Mucosa of descending colon (tissue), 3 donors: ENCODE data around the gene RPL4. TPM values are rescaled to one million over a fixed set of nuclear protein-coding genes. Genes with fewer than 3 reads are reported as not detected.
A peak's percentile ranks its signal among the peaks of the same experiment; 100 is the strongest.

Experiments used
- ATAC-seq: fragments of 200-7000 bp; cut with Tn5 transposase; one replicate; pipeline ENCODE4 v1.9.1; 2020; ENCODE audit warnings: mild to moderate bottlenecking, moderate library complexity
- DNase-seq, 3 donors: peaks; one replicate each; pipeline ENCODE4 v3.0.0-alpha.2; 2020
- H3K36me3 ChIP-seq: fragments of 200-600 bp; one replicate; pipeline ENCODE4 v1.8.0; 2021; ENCODE audit warnings: low read depth, mild to moderate bottlenecking
- H3K4me1 ChIP-seq: fragments of 200-600 bp; one replicate; pipeline ENCODE4 v1.8.0; 2021; ENCODE audit warnings: low read depth, mild to moderate bottlenecking
- H3K4me3 ChIP-seq: fragments of 200-600 bp; one replicate; pipeline ENCODE4 v1.8.0; 2021; ENCODE audit warnings: mild to moderate bottlenecking
- H3K9me3 ChIP-seq: fragments of 200-600 bp; one replicate; pipeline ENCODE4 v1.8.0; 2021; ENCODE audit warnings: mild to moderate bottlenecking
- CTCF ChIP-seq: fragments of 200-600 bp; IDR thresholded peaks from one replicate; pipeline ENCODE4 v1.8.0; 2022; ENCODE audit warnings: antibody characterized with exemption, mild to moderate bottlenecking
- intact Hi-C, 2 donors: fragments of 100-400 bp; cut with DNase I in 1 of 2; cut with micrococcal nuclease in 1 of 2; formaldehyde crosslinking; loops; one replicate each; pipeline versions ENCODE4 v1.11.0 to v1.11.1; 2022; cut with DNase I, micrococcal nuclease
- long read RNA-seq, 2 donors: library from polyadenylated mRNA; unstranded; transcript quantifications; one replicate each; pipeline ENCODE4 v2.0.0, GENCODE V29; 2019 to 2021
- total RNA-seq, 3 donors: library from RNA; stranded (reverse); fragmentation: NEBNext Ultra II Directional in 2 of 3; extraction: Animal tissue kit (Norgen Biotek cat#: 25700) in 2 of 3; gene quantifications; one replicate each; pipeline versions ENCODE4 v1.2.1 to v1.2.4, GENCODE V29; 2021 to 2023
- donor health status: DM: no; HTN: no; CAD: no; lungs with moderate emphysema.
- donor health status: DM: no; HTN: no; CAD: no.
- donor health status: DM: no; HTN: yes; CAD: no.

RPL4 gene
- total RNA-seq, result 1,000 to 10,000 TPM; 1,087 to 1,829 (median 1,623) TPM
- long read RNA-seq, donor 1, transcript RPL4-201 (10 exons, 2,769 nt), result major isoform, 1,142 of 1,208 reads
- long read RNA-seq, donor 1, partial matches to known transcripts, result 55 of 1,208 reads
- long read RNA-seq, donor 1, other reads (novel, unspliced or antisense), result 10 of 1,208 reads
- long read RNA-seq, donor 2, transcript RPL4-201 (10 exons, 2,769 nt), result major isoform, 1,006 of 1,091 reads
- long read RNA-seq, donor 2, partial matches to known transcripts, result 68 of 1,091 reads
- long read RNA-seq, donor 2, other reads (novel, unspliced or antisense), result 15 of 1,091 reads

GRCh38 chr15:66504563-66505429 is at the start of gene RPL4, which contains the start of gene ZWILCH:
Gene RPL4, minus strand, starts transcription at chr15:66504855. Its CDS starts 65 bp downstream, at chr15:66504790.
Gene ZWILCH, plus strand, starts transcription at chr15:66505326. Its CDS starts 13 bp downstream, at chr15:66505339.
- no peaks in the 10 kb centered on the region for H3K9me3 ChIP-seq
- no peaks in the 10 kb centered on the region for H3K36me3 ChIP-seq
- ATAC-seq (peak; percentile 92), DNase-seq (peak; percentile 87 to 89 (median 88))
- peak within 1 kb of the TSS; percentile 75 for H3K4me3 ChIP-seq
- no peak for TF ChIP-seq CTCF
- peaks cover 21% of the 10 kb centered on the region for H3K4me1 ChIP-seq
- intact Hi-C loops, result no loop called here

GRCh38 chr15:66545255-66545654 is 40.6 kb upstream of the RPL4 start:
- intact Hi-C loops, result no loop called here

GRCh38 chr15:66542896-66543295 is 38.2 kb upstream of the RPL4 start:
- no peaks in the 10 kb centered on the region for H3K36me3 ChIP-seq
- H3K9me3 ChIP-seq, result no peaks in the 10 kb centered on the region
- DNase-seq, result no peak
- no peak for ATAC-seq
- no peak overlapping the region for H3K4me3 ChIP-seq
- intact Hi-C loops, result no loop called here
- H3K4me1 ChIP-seq, result no peaks in the 10 kb centered on the region
- TF ChIP-seq CTCF, result no peak

More at GRCh38 chr15:66545255-66545654, 40.6 kb upstream of the RPL4 start:
- TF ChIP-seq CTCF, result no peak
- Histone ChIP-seq H3K4me3 (no peak overlapping the region), H3K36me3 (no peaks in the 10 kb centered on the region), H3K4me1 (no peaks in the 10 kb centered on the region), H3K9me3 (no peaks in the 10 kb centered on the region)
- DNase-seq (no peak), ATAC-seq (no peak)

GRCh38 chr15:66535056-66535455 is 30.4 kb upstream of the RPL4 start:
- no peaks in the 10 kb centered on the region for H3K9me3 ChIP-seq
- TF ChIP-seq CTCF, result no peak
- H3K36me3 ChIP-seq, result no peaks in the 10 kb centered on the region
- intact Hi-C loops, result no loop called here
- no peak overlapping the region for H3K4me3 ChIP-seq
- no peak for DNase-seq
- H3K4me1 ChIP-seq, result no peaks in the 10 kb centered on the region
- ATAC-seq, result no peak

DNA sequence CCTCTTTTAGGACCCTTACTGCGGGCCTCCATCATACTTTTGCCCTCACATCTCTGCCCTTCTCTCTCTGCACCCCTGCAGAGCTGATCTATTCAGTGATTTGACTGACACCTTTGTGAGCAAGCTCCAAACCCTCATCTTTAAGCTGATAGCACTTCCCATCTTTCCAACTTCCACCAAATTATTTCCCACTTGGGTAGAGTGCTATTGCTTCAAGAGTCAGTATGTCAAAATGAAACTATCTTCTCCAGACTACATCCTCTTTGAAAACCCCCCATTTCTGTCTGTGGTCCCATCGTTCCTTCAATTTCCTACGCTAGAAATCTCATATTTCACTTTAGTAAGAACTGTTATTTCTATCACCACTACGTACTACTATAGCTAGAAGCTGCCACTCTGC is 20.2 kb upstream of the RPL4 start:
- ATAC-seq (no peak), DNase-seq (no peak)
- Histone ChIP-seq H3K4me3 (no peak overlapping the region), H3K4me1 (no peaks in the 10 kb centered on the region), H3K9me3 (no peaks in the 10 kb centered on the region), H3K36me3 (no peaks in the 10 kb centered on the region)
- intact Hi-C loops, result no loop called here
- TF ChIP-seq CTCF, result no peak
